GM12873 (cell line): ENCODE data around the gene ST3GAL4.

ENCODE experiments used
- CTCF ChIP-seq: IDR thresholded peaks from 2 replicates; pipeline ENCODE4 v1.5.1; 2012; ENCODE audit warnings: low read depth, mild to moderate bottlenecking, moderate library complexity, low read length, control low read depth; ENCODE audit not compliant: insufficient read depth; ENCODE audit errors: missing control alignments

The ST3GAL4 gene

GRCh38 chr11:126432065-126432461 is 76.6 kb downstream of the ST3GAL4 start:
- TF ChIP-seq CTCF, result no peak

- TF ChIP-seq CTCF, result no peak
Measured at GRCh38 chr11:126432525-126432924, 77.0 kb downstream of the ST3GAL4 start.

GRCh38 chr11:126433244-126433846 is 77.9 kb downstream of the ST3GAL4 start:
- no peak for TF ChIP-seq CTCF

GRCh38 chr11:126433989-126434949 is 78.8 kb downstream of the ST3GAL4 start:
- TF ChIP-seq CTCF, result no peak

- no peak for TF ChIP-seq CTCF
Measured at GRCh38 chr11:126434950-126435335, 79.5 kb downstream of the ST3GAL4 start.

- TF ChIP-seq CTCF, result no peak
Measured at GRCh38 chr11:126436209-126436755, 80.8 kb downstream of the ST3GAL4 start.

GRCh38 chr11:126437731-126438130 is 82.2 kb downstream of the ST3GAL4 start:
- TF ChIP-seq CTCF, result no peak
